HG03097 (cell line): Measurements from ENCODE around the gene RNGTT.
"Not testable (repeated sequence)": the region's sequence is repeated elsewhere in the genome, so short reads cannot be mapped to it uniquely, and the experiment has no call there.

Experiments used
- ATAC-seq: cut with Tn5 transposase; IDR thresholded peaks from one replicate; pipeline ENCODE4 v1.9.1; 2021; ENCODE audit not compliant: unreplicated experiment, low FRiP score

Gene RNGTT

GRCh38 chr6:88748141-88748540 lies 215.3 kb downstream of the RNGTT start:
- no peak for ATAC-seq

- no peak for ATAC-seq
Observed at GRCh38 chr6:88741939-88742338, 221.5 kb downstream of the RNGTT start.

- ATAC-seq = no peak
Observed at GRCh38 chr6:88741071-88741470, 222.3 kb downstream of the RNGTT start.

GRCh38 chr6:88734544-88734943 lies 228.9 kb downstream of the RNGTT start:
- no peak for ATAC-seq

- ATAC-seq = no peak
Observed at GRCh38 chr6:88730611-88731011, 232.8 kb downstream of the RNGTT start.

GRCh38 chr6:88728756-88729155 lies 234.7 kb downstream of the RNGTT start:
- no peak for ATAC-seq

- not testable (repeated sequence) for ATAC-seq
Observed at GRCh38 chr6:88726409-88726808, 237.0 kb downstream of the RNGTT start.

- ATAC-seq = no peak
Observed at GRCh38 chr6:88725111-88725975, 238.1 kb downstream of the RNGTT start.

- ATAC-seq = no peak
Observed at GRCh38 chr6:88722686-88723085, 240.7 kb downstream of the RNGTT start.

GRCh38 chr6:88716399-88716798 lies 247.0 kb downstream of the RNGTT start:
- not testable (repeated sequence) for ATAC-seq

- no peak for ATAC-seq
Observed at GRCh38 chr6:88712243-88712936, 251.0 kb downstream of the RNGTT start.

GRCh38 chr6:88709819-88710246 lies 253.6 kb downstream of the RNGTT start:
- no peak for ATAC-seq

GRCh38 chr6:88708197-88708744 lies 255.1 kb downstream of the RNGTT start:
- ATAC-seq = no peak

GRCh38 chr6:88705601-88706000 lies 257.8 kb downstream of the RNGTT start:
- ATAC-seq = peak; percentile 65

- ATAC-seq = peak; percentile 7
Observed at GRCh38 chr6:88704980-88705379, 258.4 kb downstream of the RNGTT start.

- no peak for ATAC-seq
Observed at GRCh38 chr6:88702956-88703556, 260.4 kb downstream of the RNGTT start.

GRCh38 chr6:88698661-88699060 lies 264.8 kb downstream of the RNGTT start:
- no peak for ATAC-seq

GRCh38 chr6:88695937-88696336 lies 267.5 kb downstream of the RNGTT start:
- ATAC-seq = no peak

- no peak for ATAC-seq
Observed at GRCh38 chr6:88683734-88684133, 279.7 kb downstream of the RNGTT start.

- no peak for ATAC-seq
Observed at GRCh38 chr6:88680654-88681053, 282.8 kb downstream of the RNGTT start.

GRCh38 chr6:88679841-88680240 lies 283.6 kb downstream of the RNGTT start:
- ATAC-seq = no peak
